ENCODE measurements around the gene PCDH9.

DNA sequence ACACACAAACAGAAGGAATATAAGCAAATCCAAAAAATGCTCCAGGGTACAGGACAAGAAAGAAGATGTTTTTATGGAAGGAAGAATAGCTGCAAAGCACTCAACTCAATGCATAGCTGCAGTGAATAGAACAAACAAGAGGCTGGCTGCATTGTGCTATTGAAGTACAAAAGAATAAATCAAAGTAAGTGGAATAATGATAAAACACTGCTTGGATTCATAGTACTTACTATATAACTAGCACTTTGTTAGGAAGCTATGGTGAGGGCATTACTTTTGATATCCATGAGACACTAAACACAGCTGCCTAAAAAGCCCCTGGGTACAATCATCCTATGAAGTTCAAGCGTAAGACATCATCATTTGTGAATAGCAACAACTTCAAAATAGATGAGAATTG lies 350.1 kb downstream of the PCDH9 start:
- TF ChIP-seq YY1 (IDR thresholded peaks at IDR 0.05; ENCODE audit: insufficient read depth, insufficient read length) (no peak), ZNF274 (IDR thresholded peaks at IDR 0.05; ENCODE audit: low read depth, low read length) (no peak)

All from NT2/D1 (cell line).